ENCODE results near the gene LIX1L. TPM values are rescaled to one million over a fixed set of nuclear protein-coding genes. Genes with fewer than 3 reads are reported as not detected.
A peak's percentile ranks its signal among the peaks of the same experiment; 100 is the strongest.

Gene LIX1L
- total and polyA plus RNA-seq, 2 of the 13 experiments (the other 11 are each of a cell fraction or from before 2014, with no cell fraction given): 8.1 to 24.9 TPM

DNA sequence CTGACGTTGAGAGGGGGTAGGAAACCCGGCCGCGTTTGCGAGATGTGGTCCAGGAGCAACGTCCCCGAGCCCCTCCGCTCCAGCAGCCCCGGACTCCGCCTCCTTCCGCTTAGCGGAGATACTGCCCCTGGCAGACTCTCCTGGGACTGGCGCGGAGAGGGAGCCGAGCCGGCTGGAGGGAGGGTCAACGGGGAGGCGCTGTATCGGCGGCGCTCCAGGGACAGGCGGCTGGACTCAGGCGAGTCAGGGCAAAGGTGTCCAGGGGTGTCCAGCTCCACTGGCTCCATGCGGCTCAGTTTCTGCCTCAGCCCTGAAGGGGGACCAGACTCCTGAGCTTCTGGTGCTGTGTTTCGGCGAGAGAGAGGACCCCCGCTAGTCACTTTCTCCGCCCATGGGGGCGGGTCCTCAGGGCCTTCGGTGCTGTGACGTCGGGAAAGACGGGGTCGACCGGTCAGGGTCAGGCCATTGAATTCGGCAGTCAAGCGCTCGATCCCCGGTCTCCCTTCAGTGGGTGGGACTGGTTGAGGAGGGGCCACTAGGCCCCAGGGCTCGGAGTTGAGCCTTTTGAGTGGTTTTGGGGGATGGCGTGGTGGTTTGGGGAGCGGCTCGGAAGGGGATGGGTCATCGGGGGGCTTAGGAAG is 2.8 kb upstream of the LIX1L start (continued):
- TF ChIP-seq DZIP1 (CRISPR knock-in tag; IDR thresholded peaks at IDR 0.05) (0 out of 2 replicates have a peak, but pooled peaks have one; percentile 21), GFI1 (CRISPR knock-in tag; IDR thresholded peaks at IDR 0.05; ENCODE audit: borderline replicate concordance) (no peak; the same call in 1 of the 2 replicates), THYN1 (CRISPR knock-in tag; IDR thresholded peaks at IDR 0.05; ENCODE audit: borderline replicate concordance, low read depth) (no peak), KDM5B (CRISPR knock-in tag; IDR thresholded peaks at IDR 0.05; ENCODE audit: borderline replicate concordance) (no peak; the same call in 1 of the 2 replicates), MED13 (CRISPR knock-in tag; IDR thresholded peaks at IDR 0.05) (no peak), ZNF75D (CRISPR knock-in tag; IDR thresholded peaks at IDR 0.05; ENCODE audit: borderline replicate concordance) (no peak), SAP130 (CRISPR knock-in tag; IDR thresholded peaks at IDR 0.05; ENCODE audit: low read depth) (peak; percentile 81), ZBTB7B (CRISPR knock-in tag; IDR thresholded peaks at IDR 0.05) (peak; percentile 81), RORA (CRISPR knock-in tag; IDR thresholded peaks at IDR 0.05) (no peak), KLF15 (CRISPR knock-in tag; IDR thresholded peaks at IDR 0.05; ENCODE audit: borderline replicate concordance) (no peak), ISX (CRISPR knock-in tag; conservative IDR thresholded peaks at IDR 0.05) (no peak), ATF5 (CRISPR knock-in tag; IDR thresholded peaks at IDR 0.05; ENCODE audit: low read depth) (0 out of 2 replicates have a peak, but pooled peaks have one; percentile 55), POLR2AphosphoS2 (IDR thresholded peaks at IDR 0.05; ENCODE audit: low read depth, low read length) (no peak), ZNF3 (CRISPR knock-in tag; IDR thresholded peaks at IDR 0.05) (no peak), MTF2 (CRISPR knock-in tag; IDR thresholded peaks at IDR 0.05; ENCODE audit: borderline replicate concordance) (no peak), KDM6A (CRISPR knock-in tag; IDR thresholded peaks at IDR 0.05; ENCODE audit: low read depth) (no peak), FOXM1 (CRISPR knock-in tag; IDR thresholded peaks at IDR 0.05) (no peak), IRF1 (CRISPR knock-in tag; IDR thresholded peaks at IDR 0.05; ENCODE audit: low read depth) (no peak)
- TF ChIP-seq, protein P1, sequence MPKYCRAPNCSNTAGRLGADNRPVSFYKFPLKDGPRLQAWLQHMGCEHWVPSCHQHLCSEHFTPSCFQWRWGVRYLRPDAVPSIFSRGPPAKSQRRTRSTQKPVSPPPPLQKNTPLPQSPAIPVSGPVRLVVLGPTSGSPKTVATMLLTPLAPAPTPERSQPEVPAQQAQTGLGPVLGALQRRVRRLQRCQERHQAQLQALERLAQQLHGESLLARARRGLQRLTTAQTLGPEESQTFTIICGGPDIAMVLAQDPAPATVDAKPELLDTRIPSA (CRISPR knock-in tag; IDR thresholded peaks at IDR 0.05; ENCODE audit: borderline replicate concordance): 0 out of 2 replicates have a peak, but pooled peaks have one; percentile 60
- TF ChIP-seq, protein P2, sequence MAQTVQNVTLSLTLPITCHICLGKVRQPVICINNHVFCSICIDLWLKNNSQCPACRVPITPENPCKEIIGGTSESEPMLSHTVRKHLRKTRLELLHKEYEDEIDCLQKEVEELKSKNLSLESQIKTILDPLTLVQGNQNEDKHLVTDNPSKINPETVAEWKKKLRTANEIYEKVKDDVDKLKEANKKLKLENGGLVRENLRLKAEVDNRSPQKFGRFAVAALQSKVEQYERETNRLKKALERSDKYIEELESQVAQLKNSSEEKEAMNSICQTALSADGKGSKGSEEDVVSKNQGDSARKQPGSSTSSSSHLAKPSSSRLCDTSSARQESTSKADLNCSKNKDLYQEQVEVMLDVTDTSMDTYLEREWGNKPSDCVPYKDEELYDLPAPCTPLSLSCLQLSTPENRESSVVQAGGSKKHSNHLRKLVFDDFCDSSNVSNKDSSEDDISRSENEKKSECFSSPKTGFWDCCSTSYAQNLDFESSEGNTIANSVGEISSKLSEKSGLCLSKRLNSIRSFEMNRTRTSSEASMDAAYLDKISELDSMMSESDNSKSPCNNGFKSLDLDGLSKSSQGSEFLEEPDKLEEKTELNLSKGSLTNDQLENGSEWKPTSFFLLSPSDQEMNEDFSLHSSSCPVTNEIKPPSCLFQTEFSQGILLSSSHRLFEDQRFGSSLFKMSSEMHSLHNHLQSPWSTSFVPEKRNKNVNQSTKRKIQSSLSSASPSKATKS (CRISPR knock-in tag; IDR thresholded peaks at IDR 0.05): no peak
- TF ChIP-seq, protein P3, sequence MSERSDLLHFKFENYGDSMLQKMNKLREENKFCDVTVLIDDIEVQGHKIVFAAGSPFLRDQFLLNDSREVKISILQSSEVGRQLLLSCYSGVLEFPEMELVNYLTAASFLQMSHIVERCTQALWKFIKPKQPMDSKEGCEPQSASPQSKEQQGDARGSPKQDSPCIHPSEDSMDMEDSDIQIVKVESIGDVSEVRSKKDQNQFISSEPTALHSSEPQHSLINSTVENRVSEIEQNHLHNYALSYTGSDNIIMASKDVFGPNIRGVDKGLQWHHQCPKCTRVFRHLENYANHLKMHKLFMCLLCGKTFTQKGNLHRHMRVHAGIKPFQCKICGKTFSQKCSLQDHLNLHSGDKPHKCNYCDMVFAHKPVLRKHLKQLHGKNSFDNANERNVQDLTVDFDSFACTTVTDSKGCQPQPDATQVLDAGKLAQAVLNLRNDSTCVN (CRISPR knock-in tag; IDR thresholded peaks at IDR 0.05; ENCODE audit: borderline replicate concordance): no peak

Data from HepG2 (cell line).